ENCODE data around the gene ENO2.

The ENO2 gene

DNA sequence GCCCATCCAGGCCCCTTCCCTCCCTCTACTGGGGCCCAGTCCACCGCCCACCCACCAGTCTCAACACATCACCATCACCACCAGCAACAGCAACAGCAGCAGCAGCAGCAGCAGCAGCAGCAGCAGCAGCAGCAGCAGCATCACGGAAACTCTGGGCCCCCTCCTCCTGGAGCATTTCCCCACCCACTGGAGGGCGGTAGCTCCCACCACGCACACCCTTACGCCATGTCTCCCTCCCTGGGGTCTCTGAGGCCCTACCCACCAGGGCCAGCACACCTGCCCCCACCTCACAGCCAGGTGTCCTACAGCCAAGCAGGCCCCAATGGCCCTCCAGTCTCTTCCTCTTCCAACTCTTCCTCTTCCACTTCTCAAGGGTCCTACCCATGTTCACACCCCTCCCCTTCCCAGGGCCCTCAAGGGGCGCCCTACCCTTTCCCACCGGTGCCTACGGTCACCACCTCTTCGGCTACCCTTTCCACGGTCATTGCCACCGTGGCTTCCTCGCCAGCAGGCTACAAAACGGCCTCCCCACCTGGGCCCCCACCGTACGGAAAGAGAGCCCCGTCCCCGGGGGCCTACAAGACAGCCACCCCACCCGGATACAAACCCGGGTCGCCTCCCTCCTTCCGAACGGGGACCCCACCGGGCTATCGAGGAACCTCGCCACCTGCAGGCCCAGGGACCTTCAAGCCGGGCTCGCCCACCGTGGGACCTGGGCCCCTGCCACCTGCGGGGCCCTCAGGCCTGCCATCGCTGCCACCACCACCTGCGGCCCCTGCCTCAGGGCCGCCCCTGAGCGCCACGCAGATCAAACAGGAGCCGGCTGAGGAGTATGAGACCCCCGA is 22.5 kb downstream of the ENO2 start:
- no peak for DNase-seq

DNA sequence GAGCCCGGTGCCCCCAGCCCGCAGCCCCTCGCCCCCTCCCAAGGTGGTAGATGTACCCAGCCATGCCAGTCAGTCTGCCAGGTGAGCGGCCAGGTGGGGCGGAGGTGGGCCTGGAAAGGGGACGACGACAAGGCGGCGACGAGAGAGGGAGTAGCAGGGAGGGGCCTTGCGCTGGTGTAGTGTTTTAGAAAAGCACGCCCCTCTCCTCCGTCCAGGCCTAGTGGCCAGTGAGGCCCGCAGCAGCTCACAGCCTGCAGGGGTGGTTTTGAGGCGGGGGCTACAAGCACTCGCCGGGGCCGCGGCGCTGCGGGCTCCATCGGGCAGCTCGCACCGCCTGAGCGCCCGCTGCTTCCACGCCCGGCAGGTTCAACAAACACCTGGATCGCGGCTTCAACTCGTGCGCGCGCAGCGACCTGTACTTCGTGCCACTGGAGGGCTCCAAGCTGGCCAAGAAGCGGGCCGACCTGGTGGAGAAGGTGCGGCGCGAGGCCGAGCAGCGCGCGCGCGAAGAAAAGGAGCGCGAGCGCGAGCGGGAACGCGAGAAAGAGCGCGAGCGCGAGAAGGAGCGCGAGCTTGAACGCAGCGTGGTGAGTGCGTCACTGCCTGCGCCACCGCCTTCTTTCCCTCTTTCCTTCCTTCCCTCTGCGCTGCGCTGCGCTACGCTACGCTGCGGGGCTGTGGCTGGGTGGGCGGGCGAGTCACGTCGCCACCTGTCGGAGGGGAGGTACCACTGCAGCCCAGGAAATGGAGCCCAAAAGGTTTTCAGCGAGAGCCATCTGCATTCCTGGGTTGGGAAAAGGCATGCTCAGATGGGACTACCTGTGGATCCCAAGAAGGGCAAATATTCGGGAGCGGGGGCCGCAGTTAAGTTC is 23.3 kb downstream of the ENO2 start:
- DNase-seq = peak; percentile 79

DNA sequence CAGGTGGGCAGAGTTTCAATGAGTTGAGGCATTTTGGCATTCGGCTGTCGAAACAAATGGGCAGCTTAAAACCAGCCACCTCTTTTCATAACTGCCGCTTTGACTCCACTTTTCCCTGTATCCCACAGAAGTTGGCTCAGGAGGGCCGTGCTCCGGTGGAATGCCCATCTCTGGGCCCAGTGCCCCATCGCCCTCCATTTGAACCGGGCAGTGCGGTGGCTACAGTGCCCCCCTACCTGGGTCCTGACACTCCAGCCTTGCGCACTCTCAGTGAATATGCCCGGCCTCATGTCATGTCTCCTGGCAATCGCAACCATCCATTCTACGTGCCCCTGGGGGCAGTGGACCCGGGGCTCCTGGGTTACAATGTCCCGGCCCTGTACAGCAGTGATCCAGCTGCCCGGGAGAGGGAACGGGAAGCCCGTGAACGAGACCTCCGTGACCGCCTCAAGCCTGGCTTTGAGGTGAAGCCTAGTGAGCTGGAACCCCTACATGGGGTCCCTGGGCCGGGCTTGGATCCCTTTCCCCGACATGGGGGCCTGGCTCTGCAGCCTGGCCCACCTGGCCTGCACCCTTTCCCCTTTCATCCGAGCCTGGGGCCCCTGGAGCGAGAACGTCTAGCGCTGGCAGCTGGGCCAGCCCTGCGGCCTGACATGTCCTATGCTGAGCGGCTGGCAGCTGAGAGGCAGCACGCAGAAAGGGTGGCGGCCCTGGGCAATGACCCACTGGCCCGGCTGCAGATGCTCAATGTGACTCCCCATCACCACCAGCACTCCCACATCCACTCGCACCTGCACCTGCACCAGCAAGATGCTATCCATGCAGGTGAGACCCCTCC is 24.2 kb downstream of the ENO2 start:
- DNase-seq = no peak

DNA sequence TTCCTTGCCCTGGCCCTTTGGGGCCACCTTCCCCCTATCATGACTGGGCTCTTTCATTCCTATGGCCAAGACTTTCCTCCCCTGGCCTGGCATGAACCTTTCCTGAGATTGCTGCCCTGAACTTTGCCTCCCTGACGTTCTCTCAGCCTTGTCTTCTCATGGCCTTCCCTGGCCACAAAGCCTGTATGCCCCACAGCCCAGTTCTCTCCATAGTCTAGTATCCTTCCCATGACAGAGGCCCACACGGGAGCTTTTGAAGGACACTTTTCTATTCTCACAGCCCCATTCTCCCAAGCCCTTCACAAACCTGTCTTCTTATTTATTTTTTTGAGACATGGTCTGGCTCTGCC is 24.8 kb downstream of the ENO2 start:
- DNase-seq = no peak

DNA sequence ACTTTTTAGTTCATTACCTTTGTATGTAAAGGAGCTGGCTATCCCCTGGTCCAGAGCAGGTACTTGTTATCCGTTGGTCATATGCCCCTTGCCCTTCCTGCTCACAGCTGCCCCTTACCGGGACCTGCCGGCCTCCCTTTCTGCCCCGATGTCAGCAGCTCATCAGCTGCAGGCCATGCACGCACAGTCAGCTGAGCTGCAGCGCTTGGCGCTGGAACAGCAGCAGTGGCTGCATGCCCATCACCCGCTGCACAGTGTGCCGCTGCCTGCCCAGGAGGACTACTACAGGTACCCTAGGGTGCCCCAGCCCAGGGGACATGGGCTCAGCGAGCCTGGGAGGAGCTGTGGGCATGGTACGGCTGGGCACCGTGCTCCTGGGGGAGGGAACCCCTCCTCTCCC is 26.9 kb downstream of the ENO2 start:
- DNase-seq = no peak

DNA sequence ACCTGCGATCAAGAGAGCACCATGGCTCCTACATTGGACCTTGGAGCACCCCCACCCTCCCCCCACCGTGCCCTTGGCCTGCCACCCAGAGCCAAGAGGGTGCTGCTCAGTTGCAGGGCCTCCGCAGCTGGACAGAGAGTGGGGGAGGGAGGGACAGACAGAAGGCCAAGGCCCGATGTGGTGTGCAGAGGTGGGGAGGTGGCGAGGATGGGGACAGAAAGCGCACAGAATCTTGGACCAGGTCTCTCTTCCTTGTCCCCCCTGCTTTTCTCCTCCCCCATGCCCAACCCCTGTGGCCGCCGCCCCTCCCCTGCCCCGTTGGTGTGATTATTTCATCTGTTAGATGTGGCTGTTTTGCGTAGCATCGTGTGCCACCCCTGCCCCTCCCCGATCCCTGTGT is 27.4 kb downstream of the ENO2 start:
- no peak for DNase-seq

DNA sequence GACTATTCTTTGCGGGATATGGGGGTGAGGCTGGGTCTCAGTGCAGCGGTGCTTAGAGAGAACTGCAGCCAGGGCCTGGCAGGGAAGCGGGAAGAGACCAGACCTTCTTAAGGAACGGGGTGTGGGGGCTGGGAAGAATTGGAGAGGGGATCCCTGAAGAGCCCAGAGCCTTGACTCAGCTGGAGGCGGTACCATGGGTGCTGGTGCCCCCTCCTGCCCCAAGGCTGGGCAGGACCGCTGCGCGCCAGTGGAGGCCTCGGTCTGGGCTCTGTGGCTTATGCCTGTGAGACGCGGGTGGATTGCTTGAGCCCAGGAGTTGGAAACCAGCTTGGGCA is 27.9 kb downstream of the ENO2 start:
- no peak for DNase-seq

DNA sequence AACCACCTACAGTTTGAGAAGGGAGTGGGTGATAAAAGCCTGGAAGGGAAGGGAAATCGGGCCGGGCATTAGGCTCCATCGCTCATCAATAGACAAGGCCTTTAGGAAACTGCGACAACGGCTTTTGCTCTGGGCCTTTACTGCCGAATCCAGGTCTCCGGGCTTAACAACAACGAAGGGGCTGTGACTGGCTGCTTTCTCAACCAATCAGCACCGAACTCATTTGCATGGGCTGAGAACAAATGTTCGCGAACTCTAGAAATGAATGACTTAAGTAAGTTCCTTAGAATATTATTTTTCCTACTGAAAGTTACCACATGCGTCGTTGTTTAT is 29.0 kb downstream of the ENO2 start:
- peak; percentile 98 for DNase-seq

DNA sequence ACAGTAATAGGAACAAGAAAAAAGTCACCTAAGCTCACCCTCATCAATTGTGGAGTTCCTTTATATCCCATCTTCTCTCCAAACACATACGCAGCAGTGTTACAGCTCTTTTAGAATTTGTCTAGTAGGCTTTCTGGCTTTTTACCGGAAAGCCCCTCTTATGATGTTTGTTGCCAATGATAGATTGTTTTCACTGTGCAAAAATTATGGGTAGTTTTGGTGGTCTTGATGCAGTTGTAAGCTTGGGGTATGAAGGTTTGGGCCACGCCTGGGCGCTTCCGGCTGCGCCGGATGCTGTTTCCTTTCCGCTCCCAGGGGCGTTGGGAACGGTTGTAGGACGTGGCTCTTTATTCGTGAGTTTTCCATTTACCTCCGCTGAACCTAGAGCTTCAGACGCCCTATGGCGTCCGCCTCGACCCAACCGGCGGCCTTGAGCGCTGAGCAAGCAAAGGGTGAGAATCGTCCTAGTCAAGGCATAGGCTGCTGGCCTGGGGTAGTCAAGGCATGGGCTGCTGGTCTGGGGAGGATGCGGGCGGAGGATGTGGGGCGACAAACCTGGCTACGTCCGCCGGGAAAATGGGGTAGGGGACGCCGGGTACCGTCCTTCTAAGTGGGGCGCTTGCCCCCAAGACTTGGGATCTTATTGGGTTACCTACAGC is 29.5 kb downstream of the ENO2 start, which contains the start of the genes C12orf57 and RNU7-1:
TSS of gene C12orf57 (plus strand) at position 301 of the 659 bp plus-strand sequence. CDS start at position 401, 100 bp downstream.
TSS of gene RNU7-1 (plus strand) at position 95 of the 659 bp plus-strand sequence.
- peak; percentile 98 for DNase-seq

DNA sequence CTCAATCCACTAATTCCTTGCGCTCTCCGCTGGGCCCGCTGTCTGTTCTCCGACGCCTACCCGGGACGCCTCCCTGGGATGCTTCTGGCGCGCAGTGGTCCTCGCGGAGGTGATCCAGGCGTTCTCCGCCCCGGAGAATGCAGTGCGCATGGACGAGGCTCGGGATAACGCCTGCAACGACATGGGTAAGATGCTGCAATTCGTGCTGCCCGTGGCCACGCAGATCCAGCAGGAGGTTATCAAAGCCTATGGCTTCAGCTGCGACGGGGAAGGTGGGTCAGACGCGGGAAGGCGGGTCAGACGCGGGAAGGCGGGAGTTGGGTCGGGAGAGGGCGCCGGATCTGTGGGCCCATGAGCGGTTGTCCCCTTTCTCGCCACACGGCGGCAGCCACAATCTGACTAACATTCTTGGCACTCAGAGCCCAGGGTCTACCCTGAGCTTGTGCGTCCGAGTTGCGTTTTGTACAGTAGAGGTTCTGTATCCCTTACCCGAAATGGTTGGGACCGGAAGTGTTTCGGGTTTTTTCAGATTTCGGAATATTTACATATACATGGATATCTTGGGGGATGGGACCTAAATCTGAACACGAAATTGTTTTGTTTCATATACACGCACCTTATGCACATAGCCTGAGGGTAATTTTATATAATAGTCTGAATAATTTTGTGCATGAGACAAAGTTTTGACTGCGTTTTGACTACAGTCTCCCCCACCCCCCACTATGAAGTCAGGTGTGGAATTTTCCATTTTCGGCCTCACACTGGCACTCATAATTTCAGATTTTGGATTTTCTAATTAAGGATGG is 30.2 kb downstream of the ENO2 start:
- DNase-seq = peak; percentile 90

DNA sequence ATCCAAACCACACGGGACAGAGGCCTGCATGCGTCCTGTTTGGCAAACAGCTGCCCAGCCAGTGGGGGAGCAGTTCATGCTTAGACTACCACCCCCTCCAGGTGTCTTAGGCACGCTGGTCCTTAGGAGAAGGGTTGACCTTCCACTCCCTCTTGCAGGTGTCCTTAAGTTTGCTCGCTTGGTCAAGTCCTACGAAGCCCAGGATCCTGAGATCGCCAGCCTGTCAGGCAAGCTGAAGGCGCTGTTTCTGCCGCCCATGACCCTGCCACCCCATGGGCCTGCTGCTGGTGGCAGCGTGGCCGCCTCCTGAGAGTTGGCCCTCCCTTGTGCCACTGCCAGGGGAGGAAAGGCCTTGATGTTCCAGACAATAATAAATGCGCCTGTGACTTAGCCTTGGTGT is 31.2 kb downstream of the ENO2 start:
- DNase-seq = no peak

DNA sequence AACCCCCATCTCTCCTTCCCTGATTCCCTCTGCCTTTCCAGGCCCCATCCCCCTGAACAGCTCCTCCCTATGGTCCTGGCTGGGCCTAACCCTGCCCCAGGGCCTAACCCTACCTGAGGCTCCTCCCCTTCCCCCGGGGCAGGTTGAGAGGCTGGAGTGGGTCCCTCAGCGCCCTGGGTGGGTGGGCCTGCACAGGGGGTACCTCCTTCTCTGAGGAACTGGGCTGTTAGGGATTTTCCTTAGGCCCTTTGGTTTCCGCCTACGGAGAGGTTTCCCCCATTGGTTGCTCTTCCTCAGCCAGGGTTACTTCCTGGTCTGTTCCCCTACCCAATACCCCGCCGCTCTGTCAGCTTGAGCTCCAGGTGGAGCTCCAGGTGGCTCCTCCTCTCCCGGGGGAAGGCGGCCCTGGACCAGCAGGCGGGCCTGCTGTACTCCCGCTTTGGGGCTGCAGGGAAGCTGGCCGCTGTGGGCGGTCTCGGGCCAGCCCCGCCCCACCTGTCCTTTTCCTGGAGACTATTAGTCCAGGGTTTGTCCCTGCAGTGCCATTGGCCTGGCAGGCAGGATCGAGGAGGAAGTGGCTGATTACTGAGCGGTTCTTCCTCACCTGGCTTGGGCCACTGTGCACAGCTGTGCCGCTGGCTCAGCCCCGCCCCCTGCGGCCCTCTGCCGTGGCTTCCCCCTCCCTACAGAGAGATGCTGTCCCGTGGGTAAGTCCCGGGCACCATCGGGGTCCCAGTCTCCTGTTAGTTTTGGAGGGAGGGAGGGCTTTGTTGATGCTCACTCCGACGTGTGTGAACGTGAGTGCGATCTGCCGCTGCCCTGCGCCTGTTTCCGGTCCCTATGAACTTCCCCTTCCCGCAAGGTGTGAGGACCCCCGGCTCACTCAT is 31.9 kb downstream of the ENO2 start:
- peak; percentile 90 for DNase-seq

DNA sequence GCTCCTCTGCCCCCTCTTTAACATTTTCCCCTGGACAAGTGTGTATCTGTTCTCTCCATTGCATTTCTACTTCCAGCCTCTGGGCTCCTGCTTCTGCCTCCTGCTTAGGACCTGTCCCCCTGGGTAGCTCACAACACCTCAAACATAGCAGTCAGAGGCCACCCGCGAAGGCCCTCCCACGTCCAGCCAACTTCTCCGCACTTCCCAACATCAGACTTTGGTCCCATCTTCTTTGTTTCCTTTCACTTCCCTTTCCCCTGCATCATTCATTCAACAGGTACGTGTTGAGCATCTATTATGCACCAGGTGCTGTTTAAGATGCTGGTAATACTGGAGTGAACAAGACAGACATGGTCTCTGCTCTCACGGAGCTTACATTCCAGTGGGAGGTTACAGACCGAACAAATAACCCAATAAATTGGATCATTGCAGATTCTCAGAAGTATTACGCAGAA is 32.6 kb downstream of the ENO2 start:
- DNase-seq = no peak

DNA sequence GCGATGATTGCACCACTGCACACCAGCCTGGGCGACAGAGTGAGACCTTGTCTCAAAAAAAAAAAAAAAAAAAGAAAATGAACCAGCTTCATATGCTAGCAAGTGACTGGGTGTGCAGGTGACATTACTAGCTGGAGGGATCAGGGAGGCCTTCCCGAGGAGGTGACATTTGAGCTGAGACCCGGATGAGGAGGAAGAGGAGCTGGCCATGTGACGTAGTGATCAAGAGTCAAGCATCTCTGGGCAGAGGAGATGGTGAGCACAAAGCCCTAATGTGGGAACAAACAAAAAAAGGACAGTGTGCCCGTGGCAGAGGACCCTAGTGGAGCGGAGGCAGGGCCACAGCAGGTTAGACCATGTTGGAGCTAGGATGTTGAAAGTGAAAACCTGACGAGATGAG is 33.2 kb downstream of the ENO2 start:
- DNase-seq = no peak

DNA sequence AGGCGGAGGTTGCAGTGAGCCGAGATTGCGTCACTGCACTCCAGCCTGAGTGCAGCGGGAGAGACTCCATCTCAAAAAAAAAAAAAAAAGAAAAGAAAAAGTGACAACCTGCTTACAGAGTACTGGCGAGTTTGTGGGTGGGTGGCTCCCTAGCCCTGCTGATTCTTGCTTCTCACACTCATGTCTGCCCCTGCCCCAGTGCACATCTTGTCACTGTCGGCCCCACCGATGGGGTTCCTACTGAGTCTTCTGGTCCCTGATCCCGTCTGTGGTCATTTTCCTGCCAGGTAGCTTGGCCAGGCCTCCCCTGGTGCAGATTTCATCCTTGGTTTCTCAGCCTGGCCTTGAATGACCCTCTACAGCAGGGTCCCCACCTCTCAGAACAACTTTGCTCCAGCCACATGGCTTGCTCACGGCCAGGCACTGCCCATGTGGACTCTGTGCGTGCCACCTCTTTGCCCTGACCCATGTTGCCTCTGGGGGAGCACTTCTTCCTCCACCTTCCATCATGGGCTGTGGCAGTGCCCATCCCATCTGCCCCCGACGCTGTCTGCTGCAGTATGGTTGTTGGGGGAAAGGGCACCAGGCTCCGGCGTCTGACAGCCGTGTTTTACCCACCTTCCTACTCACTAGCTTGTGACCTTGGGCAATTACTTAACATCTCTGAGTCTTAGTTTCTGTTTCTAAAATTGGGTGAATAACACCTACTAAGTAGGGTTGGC is 34.7 kb downstream of the ENO2 start:
- no peak for DNase-seq

DNA sequence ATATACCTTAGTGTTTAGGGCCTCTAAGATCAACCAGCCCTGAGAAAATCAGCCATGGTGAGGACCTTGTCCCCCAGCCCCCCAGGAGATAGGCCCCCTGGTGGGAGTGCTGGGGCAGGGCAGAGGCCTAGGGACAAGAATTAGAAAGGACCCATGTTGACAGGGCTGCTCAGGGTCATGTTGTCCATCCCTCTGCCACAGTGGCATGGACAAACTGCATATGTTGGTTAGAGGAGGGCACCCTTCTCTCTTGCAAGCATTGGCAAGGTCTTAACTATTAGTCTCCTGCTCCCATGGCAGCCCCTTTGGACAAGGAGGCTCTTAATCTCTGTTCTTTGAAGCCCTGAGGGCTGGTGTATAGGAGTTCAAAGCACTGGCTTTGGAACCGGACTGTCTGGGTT is 36.0 kb downstream of the ENO2 start:
- no peak for DNase-seq

DNA sequence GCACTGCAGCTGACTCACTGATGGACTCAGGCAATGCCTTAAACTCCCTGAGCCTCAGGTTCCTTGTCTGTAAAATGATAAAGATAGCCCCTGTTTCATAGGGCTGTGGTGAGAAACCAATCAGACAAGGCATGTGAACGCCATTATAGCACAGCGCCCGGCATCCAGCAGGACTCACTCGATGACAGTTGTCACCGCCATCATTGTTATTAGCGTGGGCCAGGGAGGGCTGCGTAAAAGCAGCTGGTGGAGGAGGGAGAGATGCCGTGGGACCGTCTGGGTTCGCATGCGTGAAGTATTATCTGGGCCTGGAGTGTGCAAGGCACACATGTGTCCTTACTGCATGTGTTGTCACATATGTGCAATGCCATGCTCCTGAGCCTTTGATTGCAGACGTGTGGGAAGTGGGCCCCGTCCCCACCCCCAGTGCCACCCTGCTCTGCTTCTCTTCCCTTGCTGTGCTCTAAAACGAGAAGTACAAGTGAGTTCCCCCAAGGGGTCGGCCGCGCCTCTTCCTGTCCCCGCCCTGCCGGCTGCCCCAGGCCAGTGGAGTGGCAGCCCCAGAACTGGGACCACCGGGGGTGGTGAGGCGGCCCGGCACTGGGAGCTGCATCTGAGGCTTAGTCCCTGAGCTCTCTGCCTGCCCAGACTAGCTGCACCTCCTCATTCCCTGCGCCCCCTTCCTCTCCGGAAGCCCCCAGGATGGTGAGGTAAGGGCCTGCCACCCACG is 36.6 kb downstream of the ENO2 start, which contains the start of gene PTPN6:
TSS of gene PTPN6 (plus strand) at position 546 of the 730 bp plus-strand sequence. CDS start at position 703, 157 bp downstream.
- no peak for DNase-seq

DNA sequence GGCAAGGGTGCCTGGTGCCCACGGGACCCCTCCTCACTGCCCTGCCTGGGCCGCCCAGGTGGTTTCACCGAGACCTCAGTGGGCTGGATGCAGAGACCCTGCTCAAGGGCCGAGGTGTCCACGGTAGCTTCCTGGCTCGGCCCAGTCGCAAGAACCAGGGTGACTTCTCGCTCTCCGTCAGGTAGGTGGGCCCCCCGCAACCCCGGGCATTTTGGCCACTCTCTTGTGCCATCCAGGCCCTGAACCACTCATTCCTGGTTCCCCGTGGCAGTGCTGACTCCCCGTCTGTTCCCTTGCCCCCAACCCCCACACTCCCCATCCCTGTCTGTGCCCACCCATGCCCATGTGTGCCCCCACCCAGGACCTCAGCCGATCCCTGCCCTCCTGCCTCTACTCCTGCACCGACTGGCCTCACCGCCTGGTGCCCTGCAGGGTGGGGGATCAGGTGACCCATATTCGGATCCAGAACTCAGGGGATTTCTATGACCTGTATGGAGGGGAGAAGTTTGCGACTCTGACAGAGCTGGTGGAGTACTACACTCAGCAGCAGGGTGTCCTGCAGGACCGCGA is 37.3 kb downstream of the ENO2 start:
- no peak for DNase-seq
